Sciatic nerve (tissue), 2 donors: ENCODE measurements around the gene FAM170B. TPM values are rescaled to one million over a fixed set of nuclear protein-coding genes. Genes with fewer than 3 reads are reported as not detected.

Source experiments
- ATAC-seq: fragments of 200-7000 bp; cut with Tn5 transposase; one replicate; pipeline ENCODE4 v1.9.1; 2020; ENCODE audit warnings: mild to moderate bottlenecking, moderate library complexity
- DNase-seq: peaks from one replicate; pipeline ENCODE4 v3.0.0-alpha.2; 2020; ENCODE audit warnings: low spot score
- intact Hi-C: fragments of 100-400 bp; cut with DNase I; formaldehyde crosslinking; loops from one replicate; pipeline ENCODE4 v1.14.2; 2022
- total RNA-seq: library from RNA; stranded (reverse); fragmentation: NEBNext Ultra II Directional; extraction: Animal tissue kit (Norgen Biotek cat#: 25700); gene quantifications from one replicate; pipeline ENCODE4 v1.2.1, GENCODE V29; 2021
- donor health status: DM: no; HTN: no; CAD: no.
- donor health status: DM: no; HTN: no; CAD: no.

The FAM170B gene
- total RNA-seq, 1 donor from 2014 or later, result not detected

DNA sequence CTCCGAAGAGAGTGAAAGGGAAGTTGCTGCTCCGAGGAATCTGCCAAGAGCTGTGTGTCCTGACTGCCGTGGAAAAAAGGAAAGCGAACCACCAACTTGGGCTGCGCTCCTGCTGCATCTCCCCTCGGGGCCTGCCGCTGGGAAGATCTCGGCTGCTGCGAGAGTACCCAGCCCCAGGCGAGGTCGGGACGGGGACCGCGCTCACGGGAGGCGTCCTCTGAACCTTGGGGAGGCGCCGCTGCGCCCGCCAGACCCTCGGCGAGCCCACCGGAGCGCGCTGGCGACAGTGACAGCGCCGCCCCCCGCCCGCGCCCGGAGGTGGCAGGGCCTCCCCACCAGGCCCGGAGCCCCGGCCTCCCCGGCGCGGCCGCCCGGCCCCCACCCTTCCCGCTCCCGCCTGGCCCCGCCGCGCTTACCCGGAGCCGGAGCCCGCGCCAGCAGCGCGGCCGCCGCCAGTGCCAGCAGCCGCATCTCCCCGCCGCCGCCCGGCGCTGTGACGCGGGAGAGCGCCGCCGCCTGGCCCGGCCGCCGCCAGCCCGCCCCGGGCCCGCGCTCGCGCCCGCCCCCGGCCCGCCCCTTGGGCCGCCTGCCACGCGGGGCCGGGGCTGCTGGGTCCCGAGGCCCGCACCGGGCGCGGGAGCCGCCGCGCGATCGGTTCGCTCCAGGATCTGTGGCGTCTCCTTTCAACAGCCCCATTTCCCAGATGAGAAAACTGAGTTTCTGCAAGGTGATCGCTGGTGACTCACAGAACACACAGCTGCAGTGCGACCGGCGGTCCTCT is 18.6 kb downstream of the FAM170B start, which contains the start of gene VSTM4:
TSS of gene VSTM4 (minus strand) at position 508 of the 781 bp plus-strand sequence. CDS start at position 471, 37 bp downstream.
- peak; percentile 52 for ATAC-seq
- intact Hi-C loops, result no loop called here
- peak; percentile 65 for DNase-seq

DNA sequence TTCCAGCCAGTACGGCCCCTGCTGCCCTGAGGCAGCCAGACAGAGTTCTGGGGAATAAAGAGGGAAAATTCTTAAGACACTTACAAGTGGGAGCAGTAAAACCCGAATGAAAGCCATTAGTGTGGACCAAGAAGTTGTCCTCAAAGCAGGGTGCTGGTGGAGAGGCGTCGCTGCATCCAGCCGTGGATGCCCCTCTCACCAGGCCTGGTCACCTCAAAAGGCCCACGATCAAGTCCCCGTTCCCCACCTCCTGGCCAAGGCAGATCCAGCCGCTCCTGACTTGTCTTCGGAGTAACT is 19.2 kb downstream of the FAM170B start:
- intact Hi-C loops, result no loop called here

DNA sequence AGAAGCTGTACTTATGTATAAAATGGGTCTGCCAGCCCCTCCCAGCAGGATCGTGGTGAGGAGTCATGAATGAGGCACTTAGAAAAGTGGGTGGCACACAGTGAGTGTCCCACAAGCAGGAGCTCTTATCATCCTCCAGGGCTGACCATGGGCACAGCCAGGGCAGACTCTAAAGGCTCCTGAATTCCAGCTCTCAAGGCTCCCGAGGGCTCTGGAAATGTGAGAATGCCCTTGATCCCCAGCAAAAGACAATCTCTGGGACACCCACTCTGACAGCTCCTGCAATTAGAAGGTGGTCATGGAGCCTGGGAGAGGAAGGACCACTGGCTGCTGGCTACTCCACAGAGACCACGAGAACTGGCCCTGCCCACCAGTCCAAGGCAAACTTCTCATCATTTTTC is 20.1 kb downstream of the FAM170B start:
- intact Hi-C loops, result no loop called here
- ATAC-seq (no peak), DNase-seq (peak; percentile 39)

More for the DNA sequence above, 19.2 kb downstream of the FAM170B start:
- DNase-seq (no peak), ATAC-seq (peak; percentile 40)

DNA sequence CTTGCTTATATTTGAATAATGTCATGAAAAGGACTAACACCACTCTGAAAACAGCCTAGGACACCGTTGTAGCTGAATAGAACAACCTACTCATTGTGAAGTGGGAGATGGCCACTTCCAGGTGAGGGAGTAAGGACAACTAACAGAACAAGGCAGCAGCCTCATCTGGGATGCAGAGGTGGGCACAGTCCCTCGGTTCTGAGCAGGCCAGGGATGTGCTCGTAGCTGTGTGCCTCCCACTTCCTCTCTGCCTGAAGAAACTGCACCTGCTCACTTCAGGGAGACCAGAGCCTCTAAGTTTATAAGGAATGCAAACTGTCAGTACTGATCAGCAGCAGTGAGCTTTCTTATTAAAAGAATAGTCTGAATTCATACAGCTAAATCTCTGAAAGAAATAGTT is 21.0 kb downstream of the FAM170B start:
- intact Hi-C loops, result no loop called here
- no peak for DNase-seq
- no peak for ATAC-seq

DNA sequence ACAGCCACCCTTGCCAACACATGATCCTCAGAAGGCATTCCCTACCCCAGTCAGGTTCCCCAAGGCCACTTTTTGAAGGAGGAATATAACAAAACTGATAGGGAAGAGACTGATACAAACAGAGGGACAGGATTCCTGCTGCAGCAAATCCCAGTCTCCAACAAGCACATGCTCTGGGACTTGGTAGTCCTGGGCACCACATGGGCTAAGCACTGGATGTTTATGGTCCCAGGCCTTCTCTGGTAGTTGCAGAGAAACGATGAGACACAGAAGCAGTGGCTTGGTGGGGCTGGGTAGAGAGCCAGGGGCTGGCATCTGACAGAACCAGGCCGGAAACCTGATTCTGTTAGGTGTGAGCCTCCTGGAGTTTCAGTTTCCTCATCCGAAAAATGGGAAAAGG is 21.7 kb downstream of the FAM170B start:
- intact Hi-C loops, result no loop called here
- DNase-seq, result peak; percentile 21
- no peak for ATAC-seq

DNA sequence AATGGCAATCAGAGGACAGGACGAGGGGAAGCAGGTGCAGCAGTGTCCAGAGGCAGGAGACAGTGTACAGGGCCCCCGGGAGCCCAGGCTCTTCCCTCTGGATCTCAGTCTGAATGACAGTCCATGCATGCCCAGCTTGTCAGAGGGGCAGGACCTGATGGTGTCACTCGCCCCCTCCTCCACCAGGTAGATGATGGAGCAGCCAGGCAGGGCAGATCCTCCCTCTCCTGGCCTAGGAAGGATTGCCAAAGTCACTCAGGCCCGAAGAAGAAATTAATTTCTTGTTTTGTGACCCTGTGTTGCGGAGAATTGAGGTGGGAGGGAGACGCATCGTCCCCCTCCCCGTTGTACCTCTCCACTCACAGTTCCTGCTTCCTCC is 22.5 kb downstream of the FAM170B start:
- DNase-seq (peak; percentile 48), ATAC-seq (no peak)
- intact Hi-C loops, result no loop called here

DNA sequence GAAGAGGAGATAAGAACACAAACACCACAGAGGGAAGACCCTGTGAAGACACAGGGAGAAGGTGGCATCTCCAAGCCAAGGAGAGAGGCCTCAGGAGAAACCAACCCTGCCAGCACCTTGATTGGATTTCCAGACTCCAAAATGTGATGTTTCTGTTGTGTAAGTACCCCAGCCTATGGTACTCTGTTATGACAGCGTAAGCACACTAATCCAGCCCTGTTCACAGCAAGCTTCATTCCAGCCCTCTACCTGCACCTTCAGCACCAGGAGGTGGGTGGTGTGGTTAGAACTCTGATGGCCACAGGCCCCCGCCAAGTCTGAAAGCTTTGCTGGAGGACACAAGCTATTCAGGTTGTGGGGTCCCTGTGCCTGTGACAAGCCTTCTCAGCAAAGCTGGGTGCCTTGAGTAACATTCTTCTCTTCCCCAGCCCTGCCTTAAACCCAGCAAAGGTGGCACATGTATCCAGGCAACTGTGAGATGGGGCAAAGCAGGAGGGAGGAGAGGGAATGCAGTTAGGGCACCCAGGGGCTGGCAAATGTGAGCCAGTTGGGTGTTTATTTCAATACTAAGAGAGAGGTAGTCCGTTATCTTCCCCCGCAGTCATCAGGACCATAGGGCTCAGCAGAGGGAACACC is 23.0 kb downstream of the FAM170B start:
- no peak for ATAC-seq
- intact Hi-C loops, result no loop called here
- DNase-seq, result peak; percentile 22

DNA sequence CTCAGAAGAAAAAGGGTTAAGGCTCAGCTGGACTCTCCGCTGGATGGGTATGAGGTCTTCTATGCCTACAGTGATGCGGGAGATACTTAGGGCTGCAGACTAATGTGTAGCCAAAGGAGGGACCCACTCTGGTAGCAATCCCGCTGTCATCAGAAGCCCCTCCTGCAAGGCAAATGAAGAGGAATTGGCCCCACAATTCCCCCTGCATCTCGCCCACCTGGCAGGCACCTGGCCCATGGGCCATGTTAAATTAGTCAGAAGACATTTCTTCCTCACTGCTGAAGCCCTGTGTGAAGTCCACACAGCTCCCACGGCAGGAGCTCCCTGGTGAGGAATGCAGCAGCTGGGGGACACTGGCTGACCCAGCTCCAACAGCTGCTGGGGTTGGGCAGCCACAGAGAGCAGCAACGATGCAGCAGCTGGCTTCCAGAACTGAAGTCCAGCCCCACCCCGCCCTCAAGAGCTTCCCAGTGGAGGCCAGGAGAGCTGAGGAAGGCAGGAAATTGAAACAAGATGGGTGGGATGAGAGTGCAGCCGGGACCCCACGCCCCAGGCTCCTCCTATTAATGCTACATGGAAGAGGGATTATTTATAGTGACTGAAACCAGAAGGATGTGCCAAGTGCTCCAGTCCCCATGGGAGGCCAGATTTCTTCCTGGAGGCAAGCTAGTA is 24.0 kb downstream of the FAM170B start:
- ATAC-seq, result peak; percentile 86
- peak; percentile 67 for DNase-seq
- intact Hi-C loops, result no loop called here

DNA sequence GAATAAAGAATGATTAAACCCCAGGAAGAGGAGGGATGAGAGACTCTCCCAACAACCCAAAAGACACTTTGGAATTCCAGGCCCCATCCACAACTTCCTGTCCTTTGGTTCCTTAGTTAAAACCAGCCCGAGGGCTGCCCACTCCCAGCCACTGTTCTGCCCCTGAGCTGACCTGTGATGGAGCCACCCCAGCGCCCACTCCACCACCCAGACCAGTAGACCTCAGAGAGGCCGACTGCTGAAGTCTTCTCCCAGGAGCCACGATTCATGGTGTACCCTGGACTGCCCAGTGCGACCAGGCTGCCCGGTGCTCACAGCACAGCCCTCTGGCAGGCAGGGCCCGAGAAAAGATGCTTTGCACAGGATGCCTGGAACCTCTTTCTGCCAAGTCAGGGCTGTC is 25.2 kb downstream of the FAM170B start:
- DNase-seq, result no peak
- intact Hi-C loops, result no loop called here
- no peak for ATAC-seq

DNA sequence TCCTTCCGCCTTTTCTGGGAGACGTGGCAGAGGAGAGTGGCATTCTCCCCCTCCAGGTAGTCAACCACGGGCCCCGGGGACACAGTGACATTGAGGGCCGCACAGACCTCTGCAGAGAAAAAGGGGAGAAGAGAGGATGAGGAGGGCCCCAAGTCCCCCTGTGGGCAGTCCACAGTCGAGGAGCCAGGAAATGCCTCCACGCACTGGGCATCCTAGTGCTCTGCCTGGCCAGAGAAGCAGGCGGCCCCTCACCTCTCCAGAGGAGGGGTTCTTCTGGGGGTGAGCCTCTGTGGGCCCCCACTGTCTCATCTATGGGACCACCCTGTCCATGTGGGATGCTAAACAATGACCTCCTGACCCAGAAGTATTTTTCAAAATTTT is 25.9 kb downstream of the FAM170B start:
- intact Hi-C loops, result no loop called here
- DNase-seq (no peak), ATAC-seq (no peak)

DNA sequence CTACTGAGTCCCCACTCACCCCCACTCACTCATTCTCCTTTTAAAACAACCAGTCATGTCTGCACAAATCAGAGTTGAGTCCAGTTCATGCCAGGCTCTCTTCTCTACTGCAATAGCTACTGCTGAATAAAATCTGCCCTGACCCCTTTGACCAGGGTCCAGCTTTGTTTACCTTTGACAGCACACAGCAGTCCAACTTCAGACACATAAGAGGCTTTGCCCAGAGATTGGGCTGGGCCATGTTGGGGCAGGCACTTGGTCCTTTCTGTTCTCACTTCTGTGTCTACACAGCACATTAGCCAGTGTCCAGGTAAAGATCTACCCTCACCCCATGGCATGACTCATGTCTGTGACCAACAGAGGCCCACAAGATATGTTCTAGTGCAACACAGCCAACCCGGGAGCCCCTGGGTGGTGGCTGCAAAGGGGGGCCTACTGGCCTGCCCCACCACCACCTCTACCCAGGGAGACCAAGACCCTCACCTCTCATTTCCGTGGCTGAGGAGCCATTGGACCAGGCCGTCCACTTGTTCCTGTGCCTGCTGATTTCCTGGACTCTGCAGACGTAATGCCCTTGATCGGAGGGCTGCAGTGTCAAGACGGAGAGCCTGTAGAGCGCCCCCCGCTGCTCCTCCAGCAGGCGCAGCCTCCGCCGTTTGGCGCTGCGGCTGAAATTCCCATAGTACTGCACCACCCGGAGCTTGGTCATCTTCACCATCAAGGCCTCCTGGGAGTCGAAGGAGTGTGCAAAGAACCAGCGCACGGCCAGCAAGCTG is 26.5 kb downstream of the FAM170B start:
- ATAC-seq (no peak), DNase-seq (no peak)
- intact Hi-C loops, result no loop called here

DNA sequence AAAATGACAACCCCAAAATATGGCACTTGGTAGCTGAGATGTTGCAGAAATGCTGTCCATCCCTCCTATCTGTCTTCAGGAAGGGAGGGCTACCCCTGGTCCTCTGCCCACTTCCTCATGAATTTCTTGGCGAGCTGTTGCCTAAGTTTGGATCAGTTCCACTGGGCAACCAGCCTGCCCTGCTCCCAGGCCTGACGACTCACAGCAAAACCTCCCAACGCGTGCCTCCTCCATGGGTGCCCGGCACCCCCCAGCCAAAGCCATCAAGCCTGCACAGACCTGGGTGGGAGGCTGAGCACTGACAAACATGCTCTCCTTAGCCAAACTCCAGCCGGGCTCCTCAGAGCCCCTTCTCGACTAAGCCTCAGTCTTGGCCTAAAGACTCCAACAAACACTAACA is 27.4 kb downstream of the FAM170B start:
- DNase-seq (no peak), ATAC-seq (peak; percentile 29)
- intact Hi-C loops, result no loop called here

DNA sequence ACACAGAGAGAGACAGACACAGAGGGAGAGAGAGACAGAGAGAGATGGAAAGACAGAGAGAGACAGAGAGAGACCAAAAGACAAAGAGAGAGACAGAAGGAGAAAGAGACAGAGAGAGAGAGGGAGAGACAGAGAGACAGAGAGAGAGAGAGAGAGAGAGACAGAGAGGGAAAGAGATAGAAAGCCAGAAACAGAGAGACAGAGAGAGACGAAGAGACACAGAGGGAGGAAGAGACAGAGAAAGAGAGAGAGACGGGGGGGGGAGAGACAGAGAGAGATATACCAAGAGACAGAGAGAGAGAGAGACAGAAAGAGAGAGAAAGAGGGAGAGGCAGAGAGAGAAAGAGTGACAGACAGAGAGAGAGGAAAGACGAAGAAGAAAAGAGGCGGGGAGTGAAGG is 28.7 kb downstream of the FAM170B start:
- intact Hi-C loops, result no loop called here
- DNase-seq (no peak), ATAC-seq (no peak)

DNA sequence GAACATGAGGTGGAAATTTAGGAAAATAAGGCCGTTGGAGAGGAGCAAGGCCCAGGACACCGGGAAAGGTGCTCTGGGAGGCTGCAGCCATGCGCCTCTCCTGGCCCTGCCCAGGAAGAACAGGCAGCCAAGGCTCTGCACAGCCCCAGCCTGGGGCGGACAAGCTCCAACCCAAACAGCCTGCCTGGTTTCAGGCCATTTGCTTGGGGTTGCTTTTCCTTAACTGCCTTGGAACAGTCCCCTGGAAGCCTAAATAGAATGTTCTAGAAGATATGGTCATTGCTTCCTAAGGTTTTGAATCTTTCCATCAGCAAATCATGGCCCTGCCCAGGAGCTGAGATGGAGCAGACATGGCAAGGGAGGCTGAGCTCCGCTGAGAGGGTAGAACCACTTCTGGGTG is 29.5 kb downstream of the FAM170B start:
- ATAC-seq (peak; percentile 73), DNase-seq (no peak)
- intact Hi-C loops, result no loop called here

DNA sequence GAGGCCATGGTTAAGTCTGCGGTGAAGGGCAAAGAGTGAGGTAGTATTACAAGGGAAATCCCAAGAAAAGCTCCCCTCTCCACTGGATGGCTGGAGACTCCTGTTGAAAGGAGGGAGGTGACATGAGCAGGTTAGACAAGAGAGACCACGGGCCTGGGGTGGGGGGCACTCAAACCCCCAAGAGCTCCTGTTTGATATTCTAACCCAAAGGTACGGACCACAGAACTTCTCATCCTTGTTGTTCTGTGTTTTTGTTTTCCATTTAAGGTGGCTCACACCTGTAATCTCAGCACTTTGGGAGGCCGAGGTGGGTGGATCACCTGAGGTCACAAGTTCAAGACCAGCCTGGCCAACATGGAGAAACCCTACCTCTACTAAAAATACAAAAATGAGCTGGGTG is 30.1 kb downstream of the FAM170B start:
- no peak for DNase-seq
- intact Hi-C loops, result no loop called here
- ATAC-seq, result no peak

DNA sequence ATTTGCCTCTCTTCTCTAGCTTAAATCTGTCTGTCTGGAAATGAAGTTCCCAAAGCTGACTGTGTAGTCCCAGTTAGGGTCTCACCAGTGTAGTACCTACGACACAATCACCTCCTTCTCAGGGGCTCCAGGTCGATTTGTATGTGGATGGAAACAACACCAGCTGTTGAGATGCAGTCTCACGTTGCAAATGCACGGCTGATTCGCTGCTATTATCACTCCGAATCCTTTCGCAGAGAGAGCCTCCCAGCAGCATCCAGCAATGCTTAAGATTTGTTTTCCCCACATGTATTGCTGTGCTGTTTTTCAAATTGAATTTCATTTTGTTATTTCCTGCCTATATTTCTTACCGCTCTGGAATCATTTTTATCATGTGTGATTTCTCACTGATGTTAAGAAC is 34.8 kb downstream of the FAM170B start:
- no peak for ATAC-seq
- intact Hi-C loops, result no loop called here
- DNase-seq, result no peak

DNA sequence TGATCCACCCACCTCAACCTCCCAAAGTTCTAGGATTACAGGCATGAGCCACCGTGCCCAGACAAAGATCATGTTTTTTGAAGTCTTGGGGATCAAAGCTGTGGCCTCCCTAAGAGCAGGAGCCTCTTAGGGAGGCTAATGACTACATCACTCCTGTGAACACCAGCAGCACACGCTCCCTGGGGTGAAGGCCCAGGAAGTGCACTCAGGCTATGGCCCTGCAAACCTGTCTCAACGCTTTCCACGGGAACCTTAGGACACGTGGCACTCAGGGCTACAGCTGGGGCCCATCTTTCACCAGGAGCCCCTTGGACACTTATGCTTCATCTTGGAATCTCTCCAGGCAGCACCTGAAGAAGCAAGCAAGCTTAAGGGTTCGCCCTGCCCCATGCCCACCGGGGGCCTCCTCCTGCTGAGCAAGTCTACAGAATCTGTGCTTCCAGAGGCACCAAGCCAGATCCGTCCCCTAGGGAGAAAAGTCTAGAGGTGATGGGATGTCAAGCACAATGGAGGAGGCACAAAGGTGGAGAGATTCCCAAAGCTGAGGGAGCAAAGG is 36.9 kb downstream of the FAM170B start:
- no peak for ATAC-seq
- intact Hi-C loops, result no loop called here

DNA sequence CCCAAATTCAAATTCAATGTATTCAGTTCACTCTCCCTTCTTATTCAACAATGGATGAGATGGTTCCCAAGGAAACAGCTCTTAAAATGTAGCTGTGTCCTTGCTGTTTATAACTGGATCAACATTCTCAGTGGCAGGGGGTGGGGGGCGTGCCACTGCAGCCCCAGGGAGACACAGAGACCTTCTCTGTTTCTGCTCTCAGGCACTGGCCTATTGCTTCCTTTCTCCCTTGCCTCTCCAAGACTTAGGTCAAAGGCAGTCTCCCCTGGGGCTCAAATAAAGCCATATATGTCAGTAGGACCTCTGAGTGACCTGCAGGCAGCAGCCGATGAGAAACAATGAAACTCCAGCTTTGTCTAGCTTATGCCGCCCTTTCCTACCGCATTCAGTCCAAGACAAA is 39.2 kb downstream of the FAM170B start:
- intact Hi-C loops, result no loop called here
- ATAC-seq (peak; percentile 42), DNase-seq (peak; percentile 50)

More for the DNA sequence above, 36.9 kb downstream of the FAM170B start:
- peak; percentile 45 for DNase-seq

DNA sequence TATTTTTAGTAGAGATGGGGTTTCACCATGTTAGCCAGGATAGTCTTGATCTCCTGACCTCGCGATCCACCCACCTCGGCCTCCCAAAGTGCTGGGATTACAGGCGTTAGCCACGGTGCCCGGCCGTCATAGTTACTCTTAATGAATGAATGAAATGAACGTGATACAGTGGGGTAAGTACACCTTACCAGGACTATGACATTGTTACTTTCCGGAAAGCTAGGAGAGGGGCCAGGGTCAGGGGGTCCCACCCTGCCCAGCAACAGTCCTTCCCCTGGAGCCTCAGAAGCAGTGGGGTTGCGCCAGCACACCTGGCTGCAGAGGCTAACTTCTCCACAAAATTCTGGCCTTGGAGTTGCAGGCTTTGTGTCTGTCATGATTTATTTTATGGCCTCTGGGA is 39.9 kb downstream of the FAM170B start:
- intact Hi-C loops, result no loop called here
- DNase-seq (no peak), ATAC-seq (no peak)
